Hepatocyte (in vitro differentiated cells): ENCODE results near the gene RFTN1.

Experiments used
- CTCF ChIP-seq: fragments of 200-600 bp; sonication (generic); IDR thresholded peaks from 2 replicates; pipeline ENCODE4 v1.5.1; 2016; ENCODE audit warnings: antibody characterized with exemption, mild to moderate bottlenecking; ENCODE audit not compliant: poor library complexity
- EZH2 ChIP-seq: fragments of 200-600 bp; sonication (generic); IDR thresholded peaks from 2 replicates; pipeline ENCODE4 v1.6.1; 2016; ENCODE audit warnings: antibody characterized with exemption, mild to moderate bottlenecking, borderline replicate concordance

GRCh38 chr3:16380421-16380820 lies 133.1 kb downstream of the RFTN1 start:
- TF ChIP-seq CTCF (no peak), EZH2 (no peak)
